HG02642 (cell line): ENCODE data around the gene REEP2.
"Not testable (repeated sequence)": the region's sequence is repeated elsewhere in the genome, so short reads cannot be mapped to it uniquely, and the experiment has no call there.

ENCODE experiments used
- ATAC-seq: cut with Tn5 transposase; IDR thresholded peaks from one replicate; pipeline ENCODE4 v1.9.1; 2021; ENCODE audit warnings: mild to moderate bottlenecking; ENCODE audit not compliant: unreplicated experiment, poor library complexity

The REEP2 gene

GRCh38 chr5:138465261-138466124 lies 26.6 kb downstream of the REEP2 start, which contains the start of gene EGR1:
TSS of gene EGR1 (plus strand) at chr5:138465479. CDS start at chr5:138465762, 283 bp downstream.
- peak; percentile 66 for ATAC-seq

- ATAC-seq = no peak
These were observed 27.5 kb downstream of the REEP2 start for GRCh38 chr5:138466125-138466899.

GRCh38 chr5:138466900-138467710 lies 28.2 kb downstream of the REEP2 start:
- ATAC-seq = no peak

GRCh38 chr5:138467711-138468132 lies 28.9 kb downstream of the REEP2 start:
- ATAC-seq = no peak

GRCh38 chr5:138468133-138468965 lies 29.5 kb downstream of the REEP2 start:
- ATAC-seq = no peak

- no peak for ATAC-seq
These were observed 30.2 kb downstream of the REEP2 start for GRCh38 chr5:138468966-138469539.

- no peak for ATAC-seq
These were observed 30.9 kb downstream of the REEP2 start for GRCh38 chr5:138469540-138470321.

GRCh38 chr5:138470322-138471051 lies 31.6 kb downstream of the REEP2 start:
- no peak for ATAC-seq

- no peak for ATAC-seq
These were observed 32.1 kb downstream of the REEP2 start for GRCh38 chr5:138471052-138471361.

GRCh38 chr5:138472353-138472752 lies 33.5 kb downstream of the REEP2 start:
- no peak for ATAC-seq

GRCh38 chr5:138473151-138473550 lies 34.3 kb downstream of the REEP2 start:
- not testable (repeated sequence) for ATAC-seq

- no peak for ATAC-seq
These were observed 38.1 kb downstream of the REEP2 start for GRCh38 chr5:138476918-138477317.

- no peak for ATAC-seq
These were observed 43.8 kb downstream of the REEP2 start for GRCh38 chr5:138482638-138483037.

- ATAC-seq = no peak
These were observed 49.7 kb downstream of the REEP2 start for GRCh38 chr5:138488481-138488945.

GRCh38 chr5:138489683-138490061 lies 50.8 kb downstream of the REEP2 start:
- no peak for ATAC-seq

- no peak for ATAC-seq
These were observed 51.9 kb downstream of the REEP2 start for GRCh38 chr5:138490648-138491283.

- no peak for ATAC-seq
These were observed 52.4 kb downstream of the REEP2 start for GRCh38 chr5:138491284-138491648.
